HEK293 (cell line): ENCODE measurements around the gene TMEM218.

Experiments
- CTCF ChIP-seq: fragments of 450-650 bp; formaldehyde crosslinking; IDR thresholded peaks from 2 replicates; pipeline ENCODE4 v1.5.1; 2016; ENCODE audit warnings: missing biosample characterization, missing genetic modification characterization
- PRDM4 ChIP-seq: fragments of 450-650 bp; formaldehyde crosslinking; IDR thresholded peaks from 2 replicates; pipeline ENCODE4 v1.5.1; 2017; ENCODE audit warnings: missing biosample characterization, missing genetic modification characterization
- REST ChIP-seq: fragments of 450-650 bp; formaldehyde crosslinking; IDR thresholded peaks from 2 replicates; pipeline ENCODE4 v1.5.1; 2016; ENCODE audit warnings: missing biosample characterization, missing genetic modification characterization
- YY1 ChIP-seq: fragments of 450-650 bp; formaldehyde crosslinking; IDR thresholded peaks from 2 replicates; pipeline ENCODE4 v1.5.1; 2018; ENCODE audit warnings: missing biosample characterization, missing genetic modification characterization
- ZFP3 ChIP-seq: fragments of 450-650 bp; formaldehyde crosslinking; IDR thresholded peaks from 2 replicates; pipeline ENCODE4 v1.5.1; 2016; ENCODE audit warnings: low read depth, missing biosample characterization, missing genetic modification characterization
- ZNF140 ChIP-seq: fragments of 450-650 bp; formaldehyde crosslinking; IDR thresholded peaks from 2 replicates; pipeline ENCODE4 v1.5.1; 2016; ENCODE audit warnings: missing biosample characterization, missing genetic modification characterization
- ZNF280D ChIP-seq: fragments of 450-650 bp; formaldehyde crosslinking; IDR thresholded peaks from 2 replicates; pipeline ENCODE4 v1.5.1; 2016; ENCODE audit warnings: missing biosample characterization, missing genetic modification characterization
- ZNF350 ChIP-seq: fragments of 450-650 bp; formaldehyde crosslinking; IDR thresholded peaks from 2 replicates; pipeline ENCODE4 v1.5.0; 2017; ENCODE audit warnings: missing biosample characterization, mild to moderate bottlenecking, missing genetic modification characterization
- ZNF514 ChIP-seq: fragments of 450-650 bp; formaldehyde crosslinking; IDR thresholded peaks from 2 replicates; pipeline ENCODE4 v1.5.1; 2016; ENCODE audit warnings: missing biosample characterization, missing genetic modification characterization
- ZNF560 ChIP-seq: fragments of 450-650 bp; formaldehyde crosslinking; IDR thresholded peaks from 2 replicates; pipeline ENCODE4 v1.5.1; 2017; ENCODE audit warnings: missing biosample characterization, missing genetic modification characterization, borderline replicate concordance
- ZNF580 ChIP-seq: fragments of 450-650 bp; formaldehyde crosslinking; IDR thresholded peaks from 2 replicates; pipeline ENCODE4 v1.5.1; 2016; ENCODE audit warnings: missing biosample characterization, missing genetic modification characterization
- ZNF629 ChIP-seq: fragments of 450-650 bp; formaldehyde crosslinking; IDR thresholded peaks from 2 replicates; pipeline ENCODE4 v1.5.1; 2017; ENCODE audit warnings: missing biosample characterization, missing genetic modification characterization
- ZNF747 ChIP-seq: fragments of 450-650 bp; formaldehyde crosslinking; IDR thresholded peaks from 2 replicates; pipeline ENCODE4 v1.5.1; 2016; ENCODE audit warnings: missing biosample characterization, missing genetic modification characterization
- ZSCAN5A ChIP-seq: fragments of 450-650 bp; formaldehyde crosslinking; IDR thresholded peaks from 2 replicates; pipeline ENCODE4 v1.5.1; 2016; ENCODE audit warnings: missing biosample characterization, missing genetic modification characterization

GRCh38 chr11:125072218-125072960 is 39.0 kb downstream of the TMEM218 start:
- TF ChIP-seq REST (tag by site-specific recombination) (no peak), ZNF350 (tag by site-specific recombination) (no peak), ZNF629 (tag by site-specific recombination) (no peak), CTCF (no peak), YY1 (no peak), ZNF514 (tag by site-specific recombination) (no peak), ZNF747 (tag by site-specific recombination) (no peak), ZNF140 (tag by site-specific recombination) (no peak), ZNF560 (tag by site-specific recombination) (no peak), ZFP3 (no peak), ZNF280D (tag by site-specific recombination) (no peak), ZNF580 (tag by site-specific recombination) (no peak), ZSCAN5A (tag by site-specific recombination) (no peak), PRDM4 (tag by site-specific recombination) (no peak)
